Measurements from ENCODE around the gene STX11. TPM values are rescaled to one million over a fixed set of nuclear protein-coding genes. Genes with fewer than 3 reads are reported as not detected.
"Not testable (repeated sequence)": the region's sequence is repeated elsewhere in the genome, so short reads cannot be mapped to it uniquely, and the experiment has no call there.

The STX11 gene
- total RNA-seq, 4 donors from 2014 or later: 9.3 to 15.4 (median 11.2) TPM

GRCh38 chr6:144181639-144182038, 31.3 kb downstream of the STX11 start:
- TF ChIP-seq CTCF (IDR thresholded peaks at IDR 0.05) (no peak), POLR2A (IDR thresholded peaks at IDR 0.05) (no peak)
- 69 to 79% methylated on average over 2 of the region's 2 CpGs for WGBS, 2 donors
- no peak for DNase-seq
- no peak overlapping the region for H3K27ac ChIP-seq
- H3K36me3 ChIP-seq: peaks cover 0 to 2% (median 2%) of the 10 kb centered on the region in 3 donors
- no peak overlapping the region for H3K4me3 ChIP-seq
- intact Hi-C loops (cut with DNase I): no loop called here
- no peaks in the 10 kb centered on the region for H3K4me1 ChIP-seq
- H3K27me3 ChIP-seq: no peaks in the 10 kb centered on the region
- H3K9me3 ChIP-seq: no peaks in the 10 kb centered on the region

GRCh38 chr6:144184186-144184585, 33.9 kb downstream of the STX11 start:
- H3K9me3 ChIP-seq; intact Hi-C loops (cut with DNase I); H3K27ac ChIP-seq; H3K27me3 ChIP-seq; H3K4me3 ChIP-seq; H3K4me1 ChIP-seq; DNase-seq: not testable (repeated sequence)
- H3K36me3 ChIP-seq: peaks cover 0 to 15% (median 4%) of the 10 kb centered on the region in 3 donors
- WGBS, 2 donors: 100% methylated on average over 1 of the region's 1 CpG

- intact Hi-C loops (cut with DNase I): no loop called here
- H3K27me3 ChIP-seq: no peaks in the 10 kb centered on the region
- TF ChIP-seq POLR2A (IDR thresholded peaks at IDR 0.05) (no peak), CTCF (IDR thresholded peaks at IDR 0.05) (no peak)
Measured at GRCh38 chr6:144185133-144185836, 35.0 kb downstream of the STX11 start.

GRCh38 chr6:144186817-144187625, 36.7 kb downstream of the STX11 start:
- intact Hi-C loops (cut with DNase I): no loop called here
- Histone ChIP-seq H3K27me3 (no peaks in the 10 kb centered on the region), H3K36me3 (peaks cover 0 to 15% (median 4%) of the 10 kb centered on the region in 3 donors), H3K27ac (no peak overlapping the region), H3K4me3 (no peak overlapping the region), H3K9me3 (no peaks in the 10 kb centered on the region), H3K4me1 (peaks cover 0 to 7% (median 3%) of the 10 kb centered on the region in 3 donors)
- no peak for DNase-seq
- WGBS, 2 donors: 87 to 91% methylated on average over 64 to 69 of the region's 79 CpGs
- TF ChIP-seq POLR2A (IDR thresholded peaks at IDR 0.05) (no peak), CTCF (IDR thresholded peaks at IDR 0.05) (no peak)

More at GRCh38 chr6:144185133-144185836, 35.0 kb downstream of the STX11 start:
- no peak overlapping the region for H3K27ac ChIP-seq
- H3K9me3 ChIP-seq: no peaks in the 10 kb centered on the region
- peaks cover 0 to under 1% (median 0%) of the 10 kb centered on the region in 3 donors for H3K4me1 ChIP-seq
- peaks cover 0 to 15% (median 4%) of the 10 kb centered on the region in 3 donors for H3K36me3 ChIP-seq
- 58 to 74% methylated on average over 4 of the region's 4 CpGs for WGBS, 2 donors
- H3K4me3 ChIP-seq: no peak overlapping the region
- no peak for DNase-seq

GRCh38 chr6:144189351-144189750, 39.0 kb downstream of the STX11 start:
- Histone ChIP-seq H3K4me3 (no peak overlapping the region), H3K9me3 (no peaks in the 10 kb centered on the region), H3K27ac (no peak overlapping the region), H3K4me1 (peaks cover 0 to 8% (median 3%) of the 10 kb centered on the region in 3 donors), H3K36me3 (peaks cover 0 to 15% (median 4%) of the 10 kb centered on the region in 3 donors), H3K27me3 (no peaks in the 10 kb centered on the region)
- no peak for DNase-seq
- intact Hi-C loops (cut with DNase I): no loop called here
- no peak for TF ChIP-seq POLR2A (IDR thresholded peaks at IDR 0.05)
- no peak for TF ChIP-seq CTCF (IDR thresholded peaks at IDR 0.05)
